H1 (cell line): Measurements from ENCODE around the gene COMP. TPM values are rescaled to one million over a fixed set of nuclear protein-coding genes. Genes with fewer than 3 reads are reported as not detected.

Source experiments
- CTCF ChIA-PET: fragments of 300-600 bp; sonication (Branson Sonifier 250); formaldehyde crosslinking; loops from one replicate; lab custom pipeline; 2021; ENCODE audit not compliant: partially characterized antibody; lab: Charles Lee
- POLR2A ChIA-PET: fragments of 300-600 bp; sonication (Branson Sonifier 250); formaldehyde crosslinking; loops from one replicate; lab custom pipeline; 2021; ENCODE audit warnings: inconsistent platforms; ENCODE audit not compliant: partially characterized antibody; lab: Charles Lee
- DNase-seq, 2 experiments: peaks; one replicate each; pipeline versions ENCODE4 v3.0.0 to v3.0.0-alpha.2; 2010 to 2022; ENCODE audit warnings: low spot score in 2 of 2, low read depth in 1 of 2, mixed read lengths in 1 of 2
- FAIRE-seq: peaks from 2 replicates; lab custom pipeline; 2011; peaks lifted over from hg19 to GRCh38; lab: Jason Lieb, UNC
- H2AFZ ChIP-seq: 2 replicates; pipeline ENCODE4 v1.8.1; 2012; ENCODE audit warnings: low read length, inconsistent platforms
- H2AK5ac ChIP-seq: 2 replicates; pipeline ENCODE4 v1.6.1; 2013; ENCODE audit warnings: low read depth, low read length
- H2BK120ac ChIP-seq: replicated peaks from 2 replicates; pipeline ENCODE3; 2013; ENCODE audit warnings: low read depth, low read length, inconsistent platforms
- H2BK12ac ChIP-seq: 2 replicates; pipeline ENCODE4 v1.6.1; 2013; ENCODE audit warnings: low read depth, low read length
- H2BK15ac ChIP-seq: 2 replicates; pipeline ENCODE4 v1.6.1; 2013; ENCODE audit warnings: low read length
- H2BK20ac ChIP-seq: 2 replicates; pipeline ENCODE4 v1.6.1; 2013; ENCODE audit warnings: low read length
- H2BK5ac ChIP-seq: 2 replicates; pipeline ENCODE4 v1.6.1; 2013; ENCODE audit warnings: low read depth, low read length
- H3K14ac ChIP-seq: 2 replicates; pipeline ENCODE4 v1.6.1; 2013; ENCODE audit warnings: inconsistent platforms; ENCODE audit not compliant: insufficient read length
- H3K18ac ChIP-seq: 2 replicates; pipeline ENCODE4 v1.6.1; 2013; ENCODE audit warnings: low read length; ENCODE audit errors: extremely low read depth
- H3K23ac ChIP-seq: 2 replicates; pipeline ENCODE4 v1.6.1; 2013; ENCODE audit warnings: inconsistent platforms; ENCODE audit not compliant: insufficient read length
- H3K23me2 ChIP-seq: 2 replicates; pipeline ENCODE4 v1.6.1; 2013; ENCODE audit warnings: low read depth, low read length
- H3K27ac ChIP-seq: 2 replicates; pipeline ENCODE4 v1.6.1; 2011; ENCODE audit warnings: low read depth, low read length, inconsistent platforms
- H3K27me3 ChIP-seq, 4 experiments: replicated peaks in 1 of 4; 1 replicate in 1 of 4; 2 replicates in 3 of 4; pipeline versions ENCODE4 v1.6.1 to v1.8.1; 2011 to 2013; ENCODE audit warnings: low read length in 3 of 4, mild to moderate bottlenecking in 3 of 4, inconsistent platforms in 2 of 4, mixed read lengths in 2 of 4, moderate library complexity in 1 of 4; ENCODE audit not compliant: control insufficient read depth in 3 of 4, insufficient read depth in 3 of 4; ENCODE audit errors: extremely low read depth in 1 of 4
- H3K36me3 ChIP-seq, 4 experiments: 2 replicates each; pipeline versions ENCODE4 v1.6.1 to v1.8.1; 2011 to 2013; ENCODE audit warnings: mild to moderate bottlenecking in 4 of 4, low read length in 3 of 4, moderate library complexity in 2 of 4, control low read depth in 1 of 4, inconsistent platforms in 1 of 4; ENCODE audit not compliant: insufficient read depth in 4 of 4, control insufficient read depth in 2 of 4
- H3K4ac ChIP-seq: replicated peaks from 2 replicates; pipeline ENCODE3; 2013; ENCODE audit warnings: low read length, low read depth, mixed read lengths, inconsistent platforms; ENCODE audit not compliant: insufficient read length
- H3K4me1 ChIP-seq, 4 experiments: replicated peaks in 1 of 4; 1 replicate in 1 of 4; 2 replicates in 3 of 4; pipeline versions ENCODE4 v1.6.1 to v1.8.1; 2011 to 2013; ENCODE audit warnings: low read length in 3 of 4, inconsistent platforms in 2 of 4, mixed read lengths in 1 of 4; ENCODE audit not compliant: insufficient read depth in 4 of 4, control insufficient read depth in 3 of 4
- H3K4me2 ChIP-seq, 2 experiments: 2 replicates each; pipeline versions ENCODE4 v1.6.1 to v1.8.1; 2011 to 2013; ENCODE audit warnings: low read depth in 2 of 2, low read length in 2 of 2, control low read depth in 1 of 2, inconsistent platforms in 1 of 2, mild to moderate bottlenecking in 1 of 2; ENCODE audit not compliant: insufficient read depth in 1 of 2
- H3K4me3 ChIP-seq, 4 experiments: fragments of 200-600, 300-600 bp in 1 of 4; sonication (generic), shearing (Covaris generic), sonication (Bioruptor Twin) in 1 of 4; 2 replicates each; pipeline versions ENCODE4 v1.5.1 to v1.8.1; 2011 to 2016; ENCODE audit warnings: low read length in 4 of 4, low read depth in 3 of 4, control low read depth in 2 of 4, inconsistent platforms in 2 of 4, mild to moderate bottlenecking in 2 of 4, mixed read lengths in 1 of 4, moderate library complexity in 1 of 4; ENCODE audit not compliant: insufficient read depth in 2 of 4; ENCODE audit errors: extremely low read depth in 1 of 4
- H3K56ac ChIP-seq: replicated peaks from 2 replicates; pipeline ENCODE3; 2013; ENCODE audit warnings: low read depth, mild to moderate bottlenecking, mixed read lengths, low read length, inconsistent platforms; ENCODE audit not compliant: insufficient read length
- H3K79me1 ChIP-seq: 2 replicates; pipeline ENCODE4 v1.6.1; 2013; ENCODE audit warnings: low read depth, low read length, control low read depth
- H3K79me2 ChIP-seq, 2 experiments: 2 replicates each; pipeline versions ENCODE4 v1.6.1 to v1.8.1; 2012 to 2013; ENCODE audit warnings: low read length in 2 of 2, mild to moderate bottlenecking in 2 of 2, inconsistent platforms in 1 of 2; ENCODE audit not compliant: insufficient read depth in 2 of 2, control insufficient read depth in 1 of 2
- H3K9ac ChIP-seq, 4 experiments: replicated peaks in 1 of 4; 1 replicate in 1 of 4; 2 replicates in 3 of 4; pipeline versions ENCODE4 v1.6.1 to v1.8.1; 2011 to 2013; ENCODE audit warnings: low read depth in 3 of 4, low read length in 3 of 4, control low read depth in 2 of 4, mild to moderate bottlenecking in 2 of 4, moderate library complexity in 2 of 4, inconsistent platforms in 1 of 4; ENCODE audit errors: extremely low read depth in 1 of 4
- H3K9me3 ChIP-seq, 2 experiments: 2 replicates each; pipeline versions ENCODE4 v1.6.1 to v1.8.1; 2012 to 2013; ENCODE audit warnings: mild to moderate bottlenecking in 2 of 2, moderate library complexity in 2 of 2, control low read depth in 1 of 2, inconsistent platforms in 1 of 2, low read depth in 1 of 2, low read length in 1 of 2, mixed read lengths in 1 of 2; ENCODE audit not compliant: insufficient read depth in 2 of 2
- H4K20me1 ChIP-seq, 2 experiments: replicated peaks in 1 of 2; 2 replicates each; pipeline versions ENCODE3 to v1.8.1; 2011 to 2013; ENCODE audit warnings: inconsistent platforms in 2 of 2, low read length in 2 of 2, mild to moderate bottlenecking in 1 of 2; ENCODE audit not compliant: insufficient read depth in 2 of 2, control insufficient read depth in 1 of 2
- H4K5ac ChIP-seq: 2 replicates; pipeline ENCODE4 v1.6.1; 2013; ENCODE audit warnings: low read length, low read depth, mixed read lengths, inconsistent platforms; ENCODE audit not compliant: insufficient read length
- H4K8ac ChIP-seq: 2 replicates; pipeline ENCODE4 v1.8.0; 2013; ENCODE audit warnings: mild to moderate bottlenecking, moderate library complexity, low read length, inconsistent platforms; ENCODE audit not compliant: insufficient read depth; ENCODE audit errors: extremely low read depth
- H4K91ac ChIP-seq: replicated peaks from 2 replicates; pipeline ENCODE3; 2013; ENCODE audit warnings: low read length, mixed read lengths, inconsistent platforms; ENCODE audit not compliant: insufficient read length
- CEBPB ChIP-seq: IDR thresholded peaks from 2 replicates; pipeline ENCODE4 v1.6.1; 2012; ENCODE audit warnings: low read depth, low read length
- CREB1 ChIP-seq: IDR thresholded peaks from 2 replicates; pipeline ENCODE4 v1.6.1; 2012; ENCODE audit warnings: inconsistent platforms
- EZH2 ChIP-seq: fragments of 200-600 bp; sonication (generic); IDR thresholded peaks from 2 replicates; pipeline ENCODE4 v1.7.1; 2012; ENCODE audit warnings: low read depth, mild to moderate bottlenecking, moderate library complexity, low read length, inconsistent platforms; ENCODE audit not compliant: severe bottlenecking
- NANOG ChIP-seq: IDR thresholded peaks from 2 replicates; pipeline ENCODE4 v1.6.1; 2011; ENCODE audit warnings: low read length, low read depth, mild to moderate bottlenecking, inconsistent platforms; ENCODE audit not compliant: insufficient read depth, poor library complexity, severe bottlenecking
- NRF1 ChIP-seq: IDR thresholded peaks from 2 replicates; pipeline ENCODE4 v1.6.1; 2011; ENCODE audit warnings: mild to moderate bottlenecking, low read depth, low read length, improper control_type of control experiment
- POLR2A ChIP-seq, 2 experiments: IDR thresholded peaks; 1 replicate in 1 of 2; 2 replicates in 1 of 2; pipeline ENCODE4 v1.6.1; 2011; ENCODE audit warnings: low read depth in 2 of 2, low read length in 2 of 2, mild to moderate bottlenecking in 2 of 2; ENCODE audit errors: control extremely low read depth in 1 of 2
- POU5F1 ChIP-seq: IDR thresholded peaks from 2 replicates; pipeline ENCODE4 v1.6.1; 2011; ENCODE audit warnings: low read depth, mild to moderate bottlenecking, low read length, moderate library complexity
- TEAD4 ChIP-seq: IDR thresholded peaks from 2 replicates; pipeline ENCODE4 v1.6.1; 2012; ENCODE audit warnings: low read depth, low read length, inconsistent platforms, mixed read lengths
- WGBS, 2 experiments: shearing (Covaris generic) in 1 of 2; methylation state at CpG; one replicate each; pipeline versions ENCODE4 v1.1.6 to v1.1.7; 2013 to 2015; ENCODE audit warnings: low lambda C conversion rate in 2 of 2, mixed read lengths in 2 of 2, inconsistent platforms in 1 of 2, low coverage in 1 of 2, missing lambda C conversion rate in 1 of 2; ENCODE audit not compliant: insufficient replicate concordance in 2 of 2, insufficient coverage in 1 of 2, insufficient read length in 1 of 2; ENCODE audit errors: extremely low coverage in 1 of 2, missing lambda C conversion rate in 1 of 2; 5-methylcytosine and 5-hydroxymethylcytosine counted together
- polyA plus RNA-seq, 7 experiments: library from polyadenylated mRNA; depleted of rRNA in 3 of 7; stranded (reverse) in 5 of 7; unstranded in 2 of 7; fragments of >200 nt in 5 of 7; fragments of 200-250 nt in 2 of 7; gene quantifications; 1 replicate in 5 of 7; 2 replicates in 1 of 7; 4 replicates in 1 of 7; pipeline versions ENCODE4 v1.2.1 to v1.2.3, GENCODE V29; 2011 to 2013; ENCODE audit warnings: missing spikeins in 2 of 7, mixed read lengths in 2 of 7
- total RNA-seq: library from RNA; stranded (reverse); fragmentation: NEBNext Ultra II Directional; extraction: Animal tissue kit (Norgen Biotek cat#: 25700); gene quantifications from 2 replicates; pipeline ENCODE4 v1.2.1, GENCODE V29; 2021
- TF ChIP-seq, protein P1 (sequence below): IDR thresholded peaks from 2 replicates; pipeline ENCODE4 v1.6.1; 2012; ENCODE audit warnings: inconsistent platforms
- TF ChIP-seq, protein P2 (sequence below): IDR thresholded peaks from 2 replicates; pipeline ENCODE4 v1.6.1; 2011; ENCODE audit warnings: low read length, improper control_type of control experiment
- TF ChIP-seq, protein P3 (sequence below): IDR thresholded peaks from 2 replicates; pipeline ENCODE4 v1.6.1; 2012; ENCODE audit warnings: low read length, inconsistent platforms

COMP gene
- total and polyA plus RNA-seq, 2 of the 8 experiments (the other 6 are each of a cell fraction or from before 2014, with no cell fraction given): 0.17 TPM

DNA sequence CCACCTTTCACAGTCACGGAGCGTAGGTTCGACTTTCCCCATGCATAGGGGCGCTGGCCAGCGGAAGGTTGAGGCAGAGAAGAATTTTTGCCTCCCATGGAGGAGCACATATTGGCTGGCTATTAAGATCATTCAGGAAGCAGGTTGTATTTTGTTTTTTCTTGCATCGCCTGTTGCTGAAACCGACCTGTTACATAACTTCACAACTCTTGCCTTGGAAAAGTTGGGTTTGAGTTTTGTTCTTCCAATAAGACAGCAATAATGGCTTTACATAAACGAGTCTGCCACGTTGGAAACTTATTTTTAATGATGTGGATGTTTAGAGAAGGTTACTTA, 42.0 kb upstream of the COMP start:
- CTCF ChIA-PET: interaction anchor here (0.9 to 10.4 kb wide), 10 partner anchors 10 to 313 kb away, joined by 3 to 79 read pairs (median 4); no protein-coding TSS in a partner anchor
- no peak overlapping the region for H3K18ac ChIP-seq
- no peak overlapping the region for H3K4ac ChIP-seq
- no peak overlapping the region for H3K14ac ChIP-seq
- H4K91ac ChIP-seq: no peak overlapping the region
- no peak overlapping the region for H3K56ac ChIP-seq
- no peak overlapping the region for H3K27ac ChIP-seq
- H2BK5ac ChIP-seq: no peak overlapping the region; the same call in 1 of the 2 replicates
- WGBS, 2 experiments: 21% methylated on average over 9 of the region's 9 CpGs; no CpG with 5 or more reads in 1 of the 2 experiments
- peaks cover 11% of the 10 kb centered on the region for H3K23me2 ChIP-seq
- H3K36me3 ChIP-seq: peaks cover 0 to 13% (median 7%) of the 10 kb centered on the region in 4 experiments; a peak in 4 of 8 replicates
- H2BK120ac ChIP-seq: no peak overlapping the region
- FAIRE-seq (no peak), DNase-seq (no peak)
- H3K23ac ChIP-seq: no peak overlapping the region
- H4K5ac ChIP-seq: no peak overlapping the region
- peaks cover 0 to 6% (median 0%) of the 10 kb centered on the region in 4 experiments; a peak in 2 of 7 replicates for H3K27me3 ChIP-seq
- H2AFZ ChIP-seq: no peak overlapping the region
- peaks cover 3 to 15% (median 10%) of the 10 kb centered on the region in 4 experiments for H3K4me1 ChIP-seq
- H4K8ac ChIP-seq: peak overlapping the region; percentile 91; the same call in 1 of the 2 replicates
- POLR2A ChIA-PET: interaction anchor here (1.1 to 3.4 kb wide), 6 partner anchors 8 to 61 kb away, joined by 3 to 18 read pairs (median 6); partner anchors contain the start of gene COMP
- peaks cover 20% of the 10 kb centered on the region for H3K79me1 ChIP-seq
- H3K79me2 ChIP-seq: peaks cover 34 to 58% of the 10 kb centered on the region in 2 experiments
- H3K9me3 ChIP-seq: no peaks in the 10 kb centered on the region
- no peak overlapping the region for H2AK5ac ChIP-seq
- H2BK12ac ChIP-seq: no peak overlapping the region
- H3K9ac ChIP-seq: peak overlapping the region; percentile 46 to 86 (median 78)
- no peak overlapping the region for H2BK15ac ChIP-seq
- H2BK20ac ChIP-seq: no peak overlapping the region
- H3K4me2 ChIP-seq: peak overlapping the region; percentile 87 to 95
- peak overlapping the region; percentile 80 to 99 (median 84) for H3K4me3 ChIP-seq
- H4K20me1 ChIP-seq: peaks cover 36 to 44% of the 10 kb centered on the region in 2 experiments
- TF ChIP-seq, protein P1, sequence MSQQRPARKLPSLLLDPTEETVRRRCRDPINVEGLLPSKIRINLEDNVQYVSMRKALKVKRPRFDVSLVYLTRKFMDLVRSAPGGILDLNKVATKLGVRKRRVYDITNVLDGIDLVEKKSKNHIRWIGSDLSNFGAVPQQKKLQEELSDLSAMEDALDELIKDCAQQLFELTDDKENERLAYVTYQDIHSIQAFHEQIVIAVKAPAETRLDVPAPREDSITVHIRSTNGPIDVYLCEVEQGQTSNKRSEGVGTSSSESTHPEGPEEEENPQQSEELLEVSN: no peak
- TF ChIP-seq EZH2: no peak
- no peak for TF ChIP-seq POLR2A (IDR thresholded peaks at IDR 0.05; ENCODE audit: control extremely low read depth in 1 of 2, low read depth in 2 of 2, low read length in 2 of 2)
- TF ChIP-seq, protein P2, sequence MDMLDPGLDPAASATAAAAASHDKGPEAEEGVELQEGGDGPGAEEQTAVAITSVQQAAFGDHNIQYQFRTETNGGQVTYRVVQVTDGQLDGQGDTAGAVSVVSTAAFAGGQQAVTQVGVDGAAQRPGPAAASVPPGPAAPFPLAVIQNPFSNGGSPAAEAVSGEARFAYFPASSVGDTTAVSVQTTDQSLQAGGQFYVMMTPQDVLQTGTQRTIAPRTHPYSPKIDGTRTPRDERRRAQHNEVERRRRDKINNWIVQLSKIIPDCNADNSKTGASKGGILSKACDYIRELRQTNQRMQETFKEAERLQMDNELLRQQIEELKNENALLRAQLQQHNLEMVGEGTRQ: no peak
- TF ChIP-seq, protein P3, sequence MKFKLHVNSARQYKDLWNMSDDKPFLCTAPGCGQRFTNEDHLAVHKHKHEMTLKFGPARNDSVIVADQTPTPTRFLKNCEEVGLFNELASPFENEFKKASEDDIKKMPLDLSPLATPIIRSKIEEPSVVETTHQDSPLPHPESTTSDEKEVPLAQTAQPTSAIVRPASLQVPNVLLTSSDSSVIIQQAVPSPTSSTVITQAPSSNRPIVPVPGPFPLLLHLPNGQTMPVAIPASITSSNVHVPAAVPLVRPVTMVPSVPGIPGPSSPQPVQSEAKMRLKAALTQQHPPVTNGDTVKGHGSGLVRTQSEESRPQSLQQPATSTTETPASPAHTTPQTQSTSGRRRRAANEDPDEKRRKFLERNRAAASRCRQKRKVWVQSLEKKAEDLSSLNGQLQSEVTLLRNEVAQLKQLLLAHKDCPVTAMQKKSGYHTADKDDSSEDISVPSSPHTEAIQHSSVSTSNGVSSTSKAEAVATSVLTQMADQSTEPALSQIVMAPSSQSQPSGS: no peak
- TF ChIP-seq NRF1: no peak
- no peak for TF ChIP-seq CREB1
- TF ChIP-seq CEBPB: no peak
- TF ChIP-seq NANOG: no peak
- TF ChIP-seq TEAD4: no peak
- no peak for TF ChIP-seq POU5F1
